ENCODE data around the gene NEURL1. TPM values are rescaled to one million over a fixed set of nuclear protein-coding genes. Genes with fewer than 3 reads are reported as not detected.
A peak's percentile ranks its signal among the peaks of the same experiment; 100 is the strongest.

Gene NEURL1
- polyA plus RNA-seq, 3 donors = 3.0 to 17.2 (median 3.3) TPM

- no peak overlapping the region for H3K27ac Mint-ChIP-seq
- no peak overlapping the region for H2AFZ ChIP-seq (ENCODE audit: insufficient read depth, low read depth, low read length, poor library complexity, severe bottlenecking)
- H4K20me1 ChIP-seq (ENCODE audit: insufficient read depth, low read length) = no peaks in the 10 kb centered on the region
- H3K9me3 Mint-ChIP-seq = no peaks in the 10 kb centered on the region
- H3K4me3 Mint-ChIP-seq = no peak overlapping the region
- H3K4me1 Mint-ChIP-seq = peaks cover 10% of the 10 kb centered on the region
- TF ChIP-seq CTCF (IDR thresholded peaks at IDR 0.05) = no peak
- no peaks in the 10 kb centered on the region for H3K9me3 ChIP-seq (replicated peaks in 1 of 2; ENCODE audit: control insufficient read depth in 1 of 2, insufficient read depth in 1 of 2, low read length in 2 of 2)
- no peak overlapping the region for H3K27ac ChIP-seq (ENCODE audit: low read depth in 1 of 2, low read length in 2 of 2)
- no peak for DNase-seq
- H3K36me3 ChIP-seq (replicated peaks in 1 of 2; ENCODE audit: control insufficient read depth in 1 of 2, insufficient read depth in 2 of 2, low read length in 2 of 2) = no peaks in the 10 kb centered on the region
- WGBS (ENCODE audit: insufficient coverage) = 90% methylated on average over 8 of the region's 13 CpGs
- intact Hi-C loops (cut with micrococcal nuclease) = no loop called here
- no peaks in the 10 kb centered on the region for H3K79me2 ChIP-seq (ENCODE audit: insufficient read depth, low read length)
- H3K27me3 ChIP-seq (ENCODE audit: control insufficient read depth in 2 of 2, insufficient read depth in 2 of 2, low read length in 2 of 2) = no peaks in the 10 kb centered on the region
- peaks cover 2 to 11% of the 10 kb centered on the region in 2 donors for H3K4me1 ChIP-seq (ENCODE audit: control insufficient read depth in 1 of 2, insufficient read depth in 2 of 2, low read length in 2 of 2)
- H3K4me3 ChIP-seq (replicated peaks in 1 of 3; ENCODE audit: low read depth in 2 of 3, low read length in 3 of 3) = no peak overlapping the region
- no peaks in the 10 kb centered on the region for H3K36me3 Mint-ChIP-seq
- H3K9ac ChIP-seq (ENCODE audit: insufficient read depth, low read length, poor library complexity, severe bottlenecking) = no peak overlapping the region
- no peak overlapping the region for H3K4me2 ChIP-seq (replicated peaks; ENCODE audit: extremely low read depth, low read length, poor library complexity, severe bottlenecking)
- H3K27me3 Mint-ChIP-seq (ENCODE audit: low read depth in 3 of 3) = peaks cover 2 to 3% (median 3%) of the 10 kb centered on the region in 3 donors
Observed at GRCh38 chr10:103512591-103513379, 19.3 kb downstream of the NEURL1 start.

GRCh38 chr10:103513380-103514060 is 20.0 kb downstream of the NEURL1 start:
- 100% methylated on average over 3 of the region's 8 CpGs for WGBS (ENCODE audit: insufficient coverage)
- DNase-seq = no peak
- intact Hi-C loops (cut with micrococcal nuclease) = no loop called here
- Histone ChIP-seq H4K20me1 (ENCODE audit: insufficient read depth, low read length) (no peaks in the 10 kb centered on the region), H3K9me3 (replicated peaks in 1 of 2; ENCODE audit: control insufficient read depth in 1 of 2, insufficient read depth in 1 of 2, low read length in 2 of 2) (no peaks in the 10 kb centered on the region), H3K79me2 (ENCODE audit: insufficient read depth, low read length) (no peaks in the 10 kb centered on the region), H3K4me1 (ENCODE audit: control insufficient read depth in 1 of 2, insufficient read depth in 2 of 2, low read length in 2 of 2) (peaks cover 2 to 11% of the 10 kb centered on the region in 2 donors), H3K4me2 (replicated peaks; ENCODE audit: extremely low read depth, low read length, poor library complexity, severe bottlenecking) (no peak overlapping the region), H3K36me3 (replicated peaks in 1 of 2; ENCODE audit: control insufficient read depth in 1 of 2, insufficient read depth in 2 of 2, low read length in 2 of 2) (no peaks in the 10 kb centered on the region), H3K27ac (ENCODE audit: low read depth in 1 of 2, low read length in 2 of 2) (no peak overlapping the region), H3K4me3 (replicated peaks in 1 of 3; ENCODE audit: low read depth in 2 of 3, low read length in 3 of 3) (no peak overlapping the region), H3K27me3 (ENCODE audit: control insufficient read depth in 2 of 2, insufficient read depth in 2 of 2, low read length in 2 of 2) (no peaks in the 10 kb centered on the region), H3K9ac (ENCODE audit: insufficient read depth, low read length, poor library complexity, severe bottlenecking) (no peak overlapping the region), H2AFZ (ENCODE audit: insufficient read depth, low read depth, low read length, poor library complexity, severe bottlenecking) (no peak overlapping the region)
- TF ChIP-seq CTCF (IDR thresholded peaks at IDR 0.05) = no peak
- peaks cover 0 to 2% (median 0%) of the 10 kb centered on the region in 7 donors for H3K9me3 Mint-ChIP-seq
- no peak overlapping the region for H3K4me3 Mint-ChIP-seq
- H3K36me3 Mint-ChIP-seq = no peaks in the 10 kb centered on the region
- peak overlapping the region in 1 of 7 donors; percentile 32 for H3K27ac Mint-ChIP-seq
- peaks cover 10% of the 10 kb centered on the region for H3K4me1 Mint-ChIP-seq
- peaks cover 2 to 3% (median 3%) of the 10 kb centered on the region in 3 donors for H3K27me3 Mint-ChIP-seq (ENCODE audit: low read depth in 3 of 3)
